HepG2 (cell line): ENCODE data around the gene ZFYVE21. TPM values are rescaled to one million over a fixed set of nuclear protein-coding genes. Genes with fewer than 3 reads are reported as not detected.

Experiments
- ATAC-seq: fragments of 200-7000 bp; cut with Tn5 transposase; 3 replicates; pipeline ENCODE4 v1.9.1; 2020; ENCODE audit warnings: mild to moderate bottlenecking, moderate library complexity
- BruUV-seq: library from RNA; stranded (reverse); fragments of 400-500 nt; replicated peaks from 2 replicates; lab custom pipeline; 2021; lab: Mats Ljungman, UMichigan
- CTCF ChIA-PET: fragments of 300-600 bp; formaldehyde crosslinking; extraction: SDS; loops from one replicate; lab custom pipeline; 2021; ENCODE audit warnings: low total read pairs, inconsistent platforms, low intra/inter-chr PET ratio; lab: Yijun Ruan, JAX
- POLR2A ChIA-PET: fragments of 350-600 bp; sonication (Branson Sonifier 250); formaldehyde crosslinking; loops from one replicate; lab custom pipeline; 2020; ENCODE audit warnings: antibody characterized with exemption, inconsistent platforms; lab: Yijun Ruan, JAX
- DNase-seq: peaks from one replicate; pipeline ENCODE4 v3.0.0-alpha.2; 2015; ENCODE audit warnings: low spot score
- FAIRE-seq: peaks from 3 replicates; lab custom pipeline; 2011; peaks lifted over from hg19 to GRCh38; lab: Jason Lieb, UNC
- H2AFZ ChIP-seq: one replicate; pipeline ENCODE4 v1.6.1; 2011; ENCODE audit warnings: low read length, inconsistent platforms
- H3K27ac ChIP-seq: fragments of 300-600 bp; 3 replicates; pipeline ENCODE4 v1.8.0; 2011; ENCODE audit warnings: mixed run types, mild to moderate bottlenecking, mixed read lengths, low read length, inconsistent platforms; ENCODE audit not compliant: insufficient read depth; ENCODE audit errors: extremely low read length
- H3K27me3 ChIP-seq, 2 experiments: fragments of 200-600 bp in 1 of 2; 2 replicates in 1 of 2; 3 replicates in 1 of 2; pipeline versions ENCODE4 v1.6.0 to v1.8.0; 2011; ENCODE audit warnings: low read length in 2 of 2, mild to moderate bottlenecking in 2 of 2, moderate library complexity in 2 of 2, inconsistent platforms in 1 of 2; ENCODE audit not compliant: insufficient read depth in 2 of 2, control insufficient read depth in 1 of 2
- H3K36me3 ChIP-seq, 2 experiments: fragments of 200-600 bp in 1 of 2; replicated peaks in 1 of 2; 2 replicates in 1 of 2; 3 replicates in 1 of 2; pipeline versions ENCODE4 v1.5.1 to v1.8.0; 2011; ENCODE audit warnings: low read length in 2 of 2, inconsistent platforms in 1 of 2; ENCODE audit not compliant: insufficient read depth in 2 of 2, control insufficient read depth in 1 of 2
- H3K4me1 ChIP-seq: 2 replicates; pipeline ENCODE4 v1.5.1; 2012; ENCODE audit warnings: low read length, inconsistent platforms; ENCODE audit not compliant: insufficient read depth
- H3K4me2 ChIP-seq: 2 replicates; pipeline ENCODE4 v1.6.0; 2011; ENCODE audit warnings: low read depth, low read length, inconsistent platforms
- H3K4me3 ChIP-seq, 3 experiments: fragments of 200-600 bp in 1 of 3; sonication (generic), shearing (Covaris generic) in 1 of 3; replicated peaks in 1 of 3; 2 replicates each; pipeline ENCODE4 v1.5.1; 2011 to 2016; ENCODE audit warnings: low read length in 3 of 3, inconsistent platforms in 2 of 3, low read depth in 2 of 3, mild to moderate bottlenecking in 2 of 3, control low read depth in 1 of 3, mixed read lengths in 1 of 3; ENCODE audit not compliant: insufficient read depth in 1 of 3
- H3K79me2 ChIP-seq: one replicate; pipeline ENCODE4 v1.6.1; 2011; ENCODE audit warnings: low read length, inconsistent platforms; ENCODE audit not compliant: insufficient read depth
- H3K9ac ChIP-seq: 2 replicates; pipeline ENCODE4 v1.6.0; 2011; ENCODE audit warnings: mild to moderate bottlenecking, low read depth, low read length, inconsistent platforms; ENCODE audit not compliant: insufficient read depth
- H3K9me3 ChIP-seq: 2 replicates; pipeline ENCODE4 v1.5.1; 2012; ENCODE audit warnings: mild to moderate bottlenecking, low read length
- H4K20me1 ChIP-seq: 2 replicates; pipeline ENCODE4 v1.6.0; 2011; ENCODE audit warnings: inconsistent platforms, mild to moderate bottlenecking, low read length, moderate library complexity; ENCODE audit not compliant: insufficient read depth
- AGO2 ChIP-seq: fragments of 200-400 bp; formaldehyde crosslinking; optimal IDR thresholded peaks from 2 replicates; pipeline ENCODE3; 2017; ENCODE audit warnings: mild to moderate bottlenecking, low read depth, low read length, moderate library complexity
- ASH2L ChIP-seq: fragments of 300-600, 200-600 bp; sonication (generic); IDR thresholded peaks from 2 replicates; pipeline ENCODE4 v1.7.0; 2017; ENCODE audit warnings: low read depth, mild to moderate bottlenecking, moderate library complexity, mixed read lengths, low read length; ENCODE audit not compliant: insufficient read length
- ATRX ChIP-seq: sonication (generic); formaldehyde crosslinking; IDR thresholded peaks from 2 replicates; pipeline ENCODE4 v1.4.0; 2020; ENCODE audit warnings: missing genetic modification reagents, borderline replicate concordance
- GATAD2A ChIP-seq: IDR thresholded peaks from 2 replicates; pipeline ENCODE4 v1.6.1; 2016
- HIVEP1 ChIP-seq: sonication (generic); formaldehyde crosslinking; IDR thresholded peaks from 2 replicates; pipeline ENCODE4 v1.4.0; 2020; ENCODE audit warnings: mild to moderate bottlenecking, missing genetic modification reagents
- MTA1 ChIP-seq: sonication (generic); formaldehyde crosslinking; IDR thresholded peaks from 2 replicates; pipeline ENCODE4 v1.4.0; 2020; ENCODE audit warnings: missing genetic modification reagents, mild to moderate bottlenecking, borderline replicate concordance
- PHF8 ChIP-seq: sonication (generic); formaldehyde crosslinking; IDR thresholded peaks from 2 replicates; pipeline ENCODE4 v1.5.0; 2020; ENCODE audit warnings: missing genetic modification reagents
- PITX1 ChIP-seq: sonication (generic); formaldehyde crosslinking; IDR thresholded peaks from 2 replicates; pipeline ENCODE4 v1.5.1; 2020; ENCODE audit warnings: mild to moderate bottlenecking, missing genetic modification reagents
- RFX5 ChIP-seq: IDR thresholded peaks from 2 replicates; pipeline ENCODE4 v1.6.1; 2011; ENCODE audit warnings: low read depth, low read length, improper control_type of control experiment
- ZEB1 ChIP-seq: IDR thresholded peaks from 2 replicates; pipeline ENCODE4 v1.6.1; 2012; ENCODE audit warnings: mild to moderate bottlenecking, low read depth, inconsistent platforms; ENCODE audit not compliant: insufficient replicate concordance
- ZNF207 ChIP-seq: fragments of 450-650 bp; IDR thresholded peaks from 2 replicates; pipeline ENCODE4 v1.6.1; 2016; ENCODE audit warnings: antibody characterized with exemption, borderline replicate concordance
- ZNF33A ChIP-seq: sonication (generic); formaldehyde crosslinking; IDR thresholded peaks from 2 replicates; pipeline ENCODE4 v1.5.1; 2020; ENCODE audit warnings: missing genetic modification reagents, mild to moderate bottlenecking, moderate library complexity, borderline replicate concordance
- ZNF564 ChIP-seq: sonication (generic); formaldehyde crosslinking; IDR thresholded peaks from 2 replicates; pipeline ENCODE4 v1.8.1; 2023; ENCODE audit warnings: mild to moderate bottlenecking, missing genetic modification reagents
- ZNF574 ChIP-seq: sonication (generic); formaldehyde crosslinking; IDR thresholded peaks from 2 replicates; pipeline ENCODE4 v1.4.0; 2020; ENCODE audit warnings: missing genetic modification reagents
- ZNF619 ChIP-seq: sonication (generic); formaldehyde crosslinking; IDR thresholded peaks from 2 replicates; pipeline ENCODE4 v1.4.0; 2020; ENCODE audit warnings: mild to moderate bottlenecking, missing genetic modification reagents
- WGBS: methylation state at CpG from one replicate; pipeline ENCODE4 v1.1.6; 2017; ENCODE audit warnings: low lambda C conversion rate; 5-methylcytosine and 5-hydroxymethylcytosine counted together
- in situ Hi-C: cut with HindIII; loops from 2 replicates; pipeline ENCODE4 v1.10.0; 2017; ENCODE audit warnings: low pct_unique_long_range_greater_than_20kb; ENCODE audit not compliant: extremely low pct_ligation_motif_present
- intact Hi-C: fragments of 100-400 bp; cut with micrococcal nuclease; formaldehyde crosslinking; loops from one replicate; pipeline ENCODE4 v1.10.0; 2022; ENCODE audit not compliant: unreplicated experiment
- polyA plus RNA-seq, 8 experiments: library from polyadenylated mRNA; depleted of rRNA in 3 of 8; stranded (reverse) in 7 of 8; unstranded in 1 of 8; fragments of >200 nt; fragmentation: Illumina TruSeq in 4 of 8; extraction: Trizol in 4 of 8; gene quantifications; 2 replicates each; pipeline versions ENCODE4 v1.2.1 to v1.2.3, GENCODE V29; 2011 to 2016; ENCODE audit warnings: low read depth in 4 of 8, missing spikeins in 1 of 8, mixed read lengths in 1 of 8; ENCODE audit not compliant: insufficient read depth in 1 of 8
- total RNA-seq, 5 experiments: library from RNA; depleted of rRNA; stranded (reverse); fragments of >200 nt; fragmentation: Illumina TruSeq; extraction: Trizol; gene quantifications; 2 replicates each; pipeline ENCODE4 v1.2.3, GENCODE V29; 2016; ENCODE audit warnings: low read depth in 1 of 5

ZFYVE21 gene
- total and polyA plus RNA-seq, 2 of the 13 experiments (the other 11 are each of a cell fraction or from before 2014, with no cell fraction given): 34.3 to 34.4 TPM

DNA sequence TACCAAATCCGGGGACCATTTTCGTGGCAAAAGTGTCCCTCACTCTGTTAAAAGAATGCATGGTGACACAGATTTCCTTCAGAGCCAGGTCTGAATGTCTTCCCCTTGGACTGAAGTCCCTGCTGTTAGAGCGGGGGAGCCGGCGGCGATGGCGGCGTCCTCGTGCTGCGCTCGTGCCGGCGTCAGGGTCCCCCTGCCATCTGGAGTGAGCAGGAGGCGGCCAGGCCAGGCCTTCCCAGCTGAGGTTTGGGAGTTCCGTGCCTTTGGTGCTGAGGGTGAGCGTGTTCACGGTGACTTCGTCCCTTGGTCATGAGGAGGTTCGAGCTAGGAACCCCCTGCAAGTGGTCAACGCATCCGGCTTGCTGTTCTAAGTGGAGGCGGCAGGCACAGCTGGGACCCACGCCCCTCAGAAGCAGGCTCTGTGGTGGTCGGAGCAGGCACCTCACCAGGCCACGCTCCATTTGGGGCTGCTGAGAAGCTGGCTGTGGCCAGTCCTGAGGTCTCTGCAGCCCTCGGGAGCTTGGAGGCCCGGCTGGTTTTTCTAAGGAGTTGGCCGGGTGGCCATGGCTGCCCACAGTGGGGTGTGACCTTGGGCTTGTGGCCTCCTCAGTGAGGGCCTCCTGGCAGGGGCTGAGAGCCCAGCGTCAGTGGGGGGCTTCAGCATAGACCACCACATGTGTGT, 9.5 kb downstream of the ZFYVE21 start:
- 80% methylated on average over 1 of the region's 29 CpGs for WGBS
- Histone ChIP-seq H3K4me1 (no peaks in the 10 kb centered on the region), H3K36me3 (peaks cover 12 to 41% of the 10 kb centered on the region in 2 experiments), H4K20me1 (no peaks in the 10 kb centered on the region), H3K4me2 (no peak overlapping the region), H3K27ac (no peak overlapping the region), H3K9ac (no peak overlapping the region), H3K9me3 (no peaks in the 10 kb centered on the region), H3K79me2 (peaks cover 45% of the 10 kb centered on the region), H3K27me3 (no peaks in the 10 kb centered on the region), H3K4me3 (no peak overlapping the region), H2AFZ (no peak overlapping the region)
- in situ Hi-C loops: no loop called here
- POLR2A ChIA-PET: no interaction called here
- intact Hi-C loops: no loop called here
- FAIRE-seq: no peak
- no peak for DNase-seq
- CTCF ChIA-PET: no interaction called here
- no peak for TF ChIP-seq PITX1 (CRISPR knock-in tag)
- TF ChIP-seq AGO2: peak; percentile 47
- no TSS peak for BruUV-seq
- no peak for ATAC-seq

GRCh38 chr14:103725739-103726395, 10.3 kb downstream of the ZFYVE21 start:
- Histone ChIP-seq H3K4me1 (no peaks in the 10 kb centered on the region), H4K20me1 (no peaks in the 10 kb centered on the region), H3K27ac (no peak overlapping the region), H3K9me3 (no peaks in the 10 kb centered on the region), H3K27me3 (no peaks in the 10 kb centered on the region), H3K4me3 (no peak overlapping the region), H3K79me2 (peaks cover 38% of the 10 kb centered on the region), H3K9ac (no peak overlapping the region), H2AFZ (no peak overlapping the region), H3K36me3 (peaks cover 14 to 47% of the 10 kb centered on the region in 2 experiments), H3K4me2 (no peak overlapping the region)
- intact Hi-C loops: no loop called here
- ChIA-PET CTCF (no interaction called here), POLR2A (no interaction called here)
- DNase-seq: no peak
- WGBS: 100% methylated on average over 10 of the region's 16 CpGs
- in situ Hi-C loops: no loop called here
- BruUV-seq: no TSS peak
- FAIRE-seq: no peak
- no peak for ATAC-seq
- TF ChIP-seq ZNF207 (no peak), PHF8 (CRISPR knock-in tag) (no peak), ASH2L (no peak), HIVEP1 (CRISPR knock-in tag) (no peak), ZEB1 (no peak), MTA1 (CRISPR knock-in tag) (no peak), ZNF33A (no peak), GATAD2A (no peak), ZNF574 (no peak), ZNF619 (CRISPR knock-in tag) (no peak), ATRX (CRISPR knock-in tag) (no peak), ZNF564 (CRISPR knock-in tag) (no peak), RFX5 (no peak)
